ACC112 (cell line): ENCODE results near the gene SEMA4F.
A peak's percentile ranks its signal among the peaks of the same experiment; 100 is the strongest.

ENCODE experiments used
- H2AFZ ChIP-seq: fragments of 200-600 bp; sonication (generic); one replicate; pipeline ENCODE4 v1.6.0; 2017; ENCODE audit warnings: antibody characterized with exemption, low read length; ENCODE audit not compliant: unreplicated experiment
- H3K27ac ChIP-seq: fragments of 200-600 bp; sonication (generic); 2 replicates; pipeline ENCODE4 v1.5.1; 2014; ENCODE audit warnings: low read depth, mild to moderate bottlenecking, antibody characterized with exemption, low read length, moderate library complexity
- H3K27me3 ChIP-seq: fragments of 200-600 bp; sonication (generic); 2 replicates; pipeline ENCODE4 v1.6.1; 2014; ENCODE audit warnings: mild to moderate bottlenecking, antibody characterized with exemption, low read length, moderate library complexity, mixed read lengths; ENCODE audit not compliant: insufficient read depth
- H3K36me3 ChIP-seq: fragments of 200-600 bp; sonication (generic); 2 replicates; pipeline ENCODE4 v1.6.1; 2016; ENCODE audit warnings: mild to moderate bottlenecking, antibody characterized with exemption, low read length, moderate library complexity, mixed read lengths; ENCODE audit not compliant: insufficient read depth
- H3K4me1 ChIP-seq: fragments of 200-600 bp; sonication (generic); one replicate; pipeline ENCODE4 v1.6.1; 2016; ENCODE audit warnings: low read length, mixed read lengths; ENCODE audit not compliant: insufficient read depth, unreplicated experiment, control insufficient read depth
- H3K4me3 ChIP-seq: fragments of 200-600 bp; sonication (generic); 2 replicates; pipeline ENCODE4 v1.5.1; 2014; ENCODE audit warnings: mild to moderate bottlenecking, low read depth, low read length
- H3K79me2 ChIP-seq: fragments of 200-600 bp; sonication (generic); one replicate; pipeline ENCODE4 v1.6.0; 2016; ENCODE audit warnings: low read length; ENCODE audit not compliant: control insufficient read depth, unreplicated experiment, insufficient read depth

The SEMA4F gene

DNA sequence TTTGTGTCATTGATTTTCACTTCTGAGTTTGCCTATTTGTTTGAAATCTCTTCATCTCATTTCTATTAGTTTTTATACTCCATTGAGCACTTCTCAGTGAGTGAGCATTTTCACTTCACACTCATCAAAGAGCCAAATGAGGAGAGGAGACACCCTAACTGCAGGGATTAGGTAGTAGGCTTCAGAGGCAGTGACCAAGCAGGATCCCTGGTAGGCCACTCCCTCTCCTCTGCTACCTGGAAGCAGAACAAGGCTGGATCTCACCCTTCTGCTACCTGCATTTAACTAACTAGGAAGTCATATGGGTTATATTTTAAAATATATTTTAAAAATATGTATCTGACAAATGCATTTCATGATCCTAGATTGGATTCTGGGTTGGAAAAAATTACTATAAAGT is 52.7 kb downstream of the SEMA4F start:
- H3K27ac ChIP-seq, result no peak overlapping the region
- no peaks in the 10 kb centered on the region for H3K79me2 ChIP-seq
- H3K36me3 ChIP-seq, result no peaks in the 10 kb centered on the region
- no peaks in the 10 kb centered on the region for H3K27me3 ChIP-seq
- peaks cover 13% of the 10 kb centered on the region for H3K4me1 ChIP-seq
- H3K4me3 ChIP-seq, result no peak overlapping the region
- H2AFZ ChIP-seq, result no peak overlapping the region

GRCh38 chr2:74707837-74708236 is 53.8 kb downstream of the SEMA4F start:
- H2AFZ ChIP-seq, result no peak overlapping the region
- no peaks in the 10 kb centered on the region for H3K79me2 ChIP-seq
- no peaks in the 10 kb centered on the region for H3K36me3 ChIP-seq
- H3K27ac ChIP-seq, result no peak overlapping the region
- H3K4me3 ChIP-seq, result no peak overlapping the region
- no peaks in the 10 kb centered on the region for H3K27me3 ChIP-seq
- H3K4me1 ChIP-seq, result peaks cover 14% of the 10 kb centered on the region

- Histone ChIP-seq H3K27ac (no peak overlapping the region), H3K79me2 (no peaks in the 10 kb centered on the region), H3K36me3 (no peaks in the 10 kb centered on the region), H3K27me3 (no peaks in the 10 kb centered on the region), H3K4me3 (no peak overlapping the region), H2AFZ (no peak overlapping the region), H3K4me1 (peaks cover 13% of the 10 kb centered on the region)
These were observed 54.2 kb downstream of the SEMA4F start for GRCh38 chr2:74708296-74708695.

DNA sequence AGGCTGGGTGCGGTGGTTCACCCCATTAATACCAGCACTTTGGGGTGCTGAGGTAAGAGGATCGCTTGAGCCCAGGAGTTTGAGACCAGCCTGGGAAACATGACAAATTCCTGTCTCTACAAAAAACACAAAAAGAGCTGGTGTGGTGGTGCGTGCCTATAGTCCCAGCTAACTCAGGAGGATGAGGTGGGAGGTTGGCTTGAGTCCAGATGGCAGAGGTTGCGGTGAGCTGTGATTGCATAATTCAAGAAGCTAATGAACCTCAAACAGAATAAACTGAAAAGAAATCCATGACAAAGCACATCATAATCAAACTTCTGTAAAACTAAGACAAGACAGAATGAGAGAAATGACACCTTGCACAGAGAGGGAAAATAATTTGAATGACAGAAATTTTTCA is 54.8 kb downstream of the SEMA4F start:
- Histone ChIP-seq H3K27ac (no peak overlapping the region), H3K4me3 (no peak overlapping the region), H3K27me3 (no peaks in the 10 kb centered on the region), H2AFZ (no peak overlapping the region), H3K79me2 (no peaks in the 10 kb centered on the region), H3K4me1 (peaks cover 13% of the 10 kb centered on the region), H3K36me3 (no peaks in the 10 kb centered on the region)

- no peak overlapping the region for H3K27ac ChIP-seq
- no peaks in the 10 kb centered on the region for H3K79me2 ChIP-seq
- H3K36me3 ChIP-seq, result no peaks in the 10 kb centered on the region
- H3K27me3 ChIP-seq, result no peaks in the 10 kb centered on the region
- peaks cover 13% of the 10 kb centered on the region for H3K4me1 ChIP-seq
- H2AFZ ChIP-seq, result no peak overlapping the region
- H3K4me3 ChIP-seq, result no peak overlapping the region
These were observed 58.4 kb downstream of the SEMA4F start for GRCh38 chr2:74712223-74713053.

- H3K36me3 ChIP-seq, result no peaks in the 10 kb centered on the region
- H3K27me3 ChIP-seq, result no peaks in the 10 kb centered on the region
- peak overlapping the region; percentile 91 for H3K4me3 ChIP-seq
- no peak overlapping the region for H2AFZ ChIP-seq
- no peak overlapping the region for H3K27ac ChIP-seq
- no peaks in the 10 kb centered on the region for H3K79me2 ChIP-seq
- H3K4me1 ChIP-seq, result peaks cover 3% of the 10 kb centered on the region
These were observed 60.6 kb downstream of the SEMA4F start for GRCh38 chr2:74714691-74715080.

GRCh38 chr2:74715081-74715791 is 61.2 kb downstream of the SEMA4F start:
- Histone ChIP-seq H3K4me3 (peak overlapping the region; percentile 91), H3K79me2 (no peaks in the 10 kb centered on the region), H2AFZ (peak overlapping the region; percentile 69), H3K27ac (no peak overlapping the region), H3K4me1 (peaks cover 3% of the 10 kb centered on the region), H3K27me3 (no peaks in the 10 kb centered on the region), H3K36me3 (no peaks in the 10 kb centered on the region)

- no peaks in the 10 kb centered on the region for H3K27me3 ChIP-seq
- H3K4me3 ChIP-seq, result peak overlapping the region; percentile 91
- H3K27ac ChIP-seq, result no peak overlapping the region
- peak overlapping the region; percentile 69 for H2AFZ ChIP-seq
- peaks cover 3% of the 10 kb centered on the region for H3K4me1 ChIP-seq
- H3K79me2 ChIP-seq, result no peaks in the 10 kb centered on the region
- no peaks in the 10 kb centered on the region for H3K36me3 ChIP-seq
These were observed 61.8 kb downstream of the SEMA4F start for GRCh38 chr2:74715880-74716279.

GRCh38 chr2:74719066-74719465 is 65.0 kb downstream of the SEMA4F start:
- Histone ChIP-seq H3K36me3 (no peaks in the 10 kb centered on the region), H3K4me3 (no peak overlapping the region), H3K27ac (no peak overlapping the region), H3K79me2 (no peaks in the 10 kb centered on the region), H2AFZ (no peak overlapping the region), H3K27me3 (no peaks in the 10 kb centered on the region), H3K4me1 (no peaks in the 10 kb centered on the region)

- Histone ChIP-seq H3K4me3 (no peak overlapping the region), H3K4me1 (peaks cover 5% of the 10 kb centered on the region), H2AFZ (no peak overlapping the region), H3K27me3 (no peaks in the 10 kb centered on the region), H3K27ac (no peak overlapping the region), H3K36me3 (peaks cover 4% of the 10 kb centered on the region; the same call in 1 of the 2 replicates), H3K79me2 (no peaks in the 10 kb centered on the region)
These were observed 67.3 kb downstream of the SEMA4F start for GRCh38 chr2:74721316-74721715.

- H3K4me3 ChIP-seq, result no peak overlapping the region
- no peak overlapping the region for H2AFZ ChIP-seq
- no peak overlapping the region for H3K27ac ChIP-seq
- H3K79me2 ChIP-seq, result no peaks in the 10 kb centered on the region
- no peaks in the 10 kb centered on the region for H3K27me3 ChIP-seq
- peaks cover 5% of the 10 kb centered on the region for H3K4me1 ChIP-seq
- H3K36me3 ChIP-seq, result peaks cover 4% of the 10 kb centered on the region; the same call in 1 of the 2 replicates
These were observed 70.4 kb downstream of the SEMA4F start for GRCh38 chr2:74724496-74724895.
